HepG2 (cell line): ENCODE measurements around the gene NPR3. TPM values are rescaled to one million over a fixed set of nuclear protein-coding genes. Genes with fewer than 3 reads are reported as not detected.

Experiments used
- ATAC-seq: fragments of 200-7000 bp; cut with Tn5 transposase; 3 replicates; pipeline ENCODE4 v1.9.1; 2020; ENCODE audit warnings: mild to moderate bottlenecking, moderate library complexity
- BruUV-seq: library from RNA; stranded (reverse); fragments of 400-500 nt; replicated peaks from 2 replicates; lab custom pipeline; 2021; lab: Mats Ljungman, UMichigan
- CTCF ChIA-PET: fragments of 300-600 bp; formaldehyde crosslinking; extraction: SDS; loops from one replicate; lab custom pipeline; 2021; ENCODE audit warnings: low total read pairs, inconsistent platforms, low intra/inter-chr PET ratio; lab: Yijun Ruan, JAX
- POLR2A ChIA-PET: fragments of 350-600 bp; sonication (Branson Sonifier 250); formaldehyde crosslinking; loops from one replicate; lab custom pipeline; 2020; ENCODE audit warnings: antibody characterized with exemption, inconsistent platforms; lab: Yijun Ruan, JAX
- DNase-seq: peaks from one replicate; pipeline ENCODE4 v3.0.0-alpha.2; 2015; ENCODE audit warnings: low spot score
- FAIRE-seq: peaks from 3 replicates; lab custom pipeline; 2011; peaks lifted over from hg19 to GRCh38; lab: Jason Lieb, UNC
- H2AFZ ChIP-seq: one replicate; pipeline ENCODE4 v1.6.1; 2011; ENCODE audit warnings: low read length, inconsistent platforms
- H3K27ac ChIP-seq: fragments of 300-600 bp; 3 replicates; pipeline ENCODE4 v1.8.0; 2011; ENCODE audit warnings: mixed run types, mild to moderate bottlenecking, mixed read lengths, low read length, inconsistent platforms; ENCODE audit not compliant: insufficient read depth; ENCODE audit errors: extremely low read length
- H3K27me3 ChIP-seq, 2 experiments: fragments of 200-600 bp in 1 of 2; 2 replicates in 1 of 2; 3 replicates in 1 of 2; pipeline versions ENCODE4 v1.6.0 to v1.8.0; 2011; ENCODE audit warnings: low read length in 2 of 2, mild to moderate bottlenecking in 2 of 2, moderate library complexity in 2 of 2, inconsistent platforms in 1 of 2; ENCODE audit not compliant: insufficient read depth in 2 of 2, control insufficient read depth in 1 of 2
- H3K36me3 ChIP-seq, 2 experiments: fragments of 200-600 bp in 1 of 2; replicated peaks in 1 of 2; 2 replicates in 1 of 2; 3 replicates in 1 of 2; pipeline versions ENCODE4 v1.5.1 to v1.8.0; 2011; ENCODE audit warnings: low read length in 2 of 2, inconsistent platforms in 1 of 2; ENCODE audit not compliant: insufficient read depth in 2 of 2, control insufficient read depth in 1 of 2
- H3K4me1 ChIP-seq: 2 replicates; pipeline ENCODE4 v1.5.1; 2012; ENCODE audit warnings: low read length, inconsistent platforms; ENCODE audit not compliant: insufficient read depth
- H3K4me2 ChIP-seq: 2 replicates; pipeline ENCODE4 v1.6.0; 2011; ENCODE audit warnings: low read depth, low read length, inconsistent platforms
- H3K4me3 ChIP-seq, 3 experiments: fragments of 200-600 bp in 1 of 3; sonication (generic), shearing (Covaris generic) in 1 of 3; replicated peaks in 1 of 3; 2 replicates each; pipeline ENCODE4 v1.5.1; 2011 to 2016; ENCODE audit warnings: low read length in 3 of 3, inconsistent platforms in 2 of 3, low read depth in 2 of 3, mild to moderate bottlenecking in 2 of 3, control low read depth in 1 of 3, mixed read lengths in 1 of 3; ENCODE audit not compliant: insufficient read depth in 1 of 3
- H3K79me2 ChIP-seq: one replicate; pipeline ENCODE4 v1.6.1; 2011; ENCODE audit warnings: low read length, inconsistent platforms; ENCODE audit not compliant: insufficient read depth
- H3K9ac ChIP-seq: 2 replicates; pipeline ENCODE4 v1.6.0; 2011; ENCODE audit warnings: mild to moderate bottlenecking, low read depth, low read length, inconsistent platforms; ENCODE audit not compliant: insufficient read depth
- H3K9me3 ChIP-seq: 2 replicates; pipeline ENCODE4 v1.5.1; 2012; ENCODE audit warnings: mild to moderate bottlenecking, low read length
- H4K20me1 ChIP-seq: 2 replicates; pipeline ENCODE4 v1.6.0; 2011; ENCODE audit warnings: inconsistent platforms, mild to moderate bottlenecking, low read length, moderate library complexity; ENCODE audit not compliant: insufficient read depth
- CBFB ChIP-seq: sonication (generic); formaldehyde crosslinking; IDR thresholded peaks from 2 replicates; pipeline ENCODE4 v1.4.0; 2020; ENCODE audit warnings: missing genetic modification reagents
- ETV6 ChIP-seq: sonication (generic); formaldehyde crosslinking; conservative IDR thresholded peaks from 2 replicates; pipeline ENCODE4 v1.4.0; 2020; ENCODE audit warnings: missing genetic modification reagents
- FOXA3 ChIP-seq: IDR thresholded peaks from 2 replicates; pipeline ENCODE4 v1.6.1; 2016; ENCODE audit warnings: missing genetic modification reagents, missing compliant biosample characterization
- JUNB ChIP-seq: sonication (generic); formaldehyde crosslinking; IDR thresholded peaks from 2 replicates; pipeline ENCODE4 v1.8.0; 2022; ENCODE audit warnings: missing genetic modification reagents, mild to moderate bottlenecking, borderline replicate concordance
- SRSF4 ChIP-seq: fragments of 200-400 bp; formaldehyde crosslinking; IDR thresholded peaks from one replicate; pipeline ENCODE4 v1.6.1; 2018; ENCODE audit warnings: mild to moderate bottlenecking, low read depth, low read length, moderate library complexity; ENCODE audit not compliant: poor library complexity, severe bottlenecking
- TOE1 ChIP-seq: sonication (generic); formaldehyde crosslinking; IDR thresholded peaks from 2 replicates; pipeline ENCODE4 v1.4.0; 2020; ENCODE audit warnings: mild to moderate bottlenecking, missing genetic modification reagents
- ZBTB1 ChIP-seq: sonication (generic); formaldehyde crosslinking; IDR thresholded peaks from 2 replicates; pipeline ENCODE4 v1.4.0; 2020; ENCODE audit warnings: missing genetic modification reagents, borderline replicate concordance
- ZBTB3 ChIP-seq: sonication (generic); formaldehyde crosslinking; IDR thresholded peaks from 2 replicates; pipeline ENCODE4 v1.4.0; 2020; ENCODE audit warnings: low read depth, mild to moderate bottlenecking, moderate library complexity, missing genetic modification reagents, borderline replicate concordance
- ZMAT3 ChIP-seq: sonication (generic); formaldehyde crosslinking; conservative IDR thresholded peaks from 2 replicates; pipeline ENCODE4 v1.7.0; 2021; ENCODE audit warnings: missing genetic modification reagents
- ZNF24 ChIP-seq: fragments of 450-650 bp; IDR thresholded peaks from 2 replicates; pipeline ENCODE4 v1.6.1; 2017; ENCODE audit warnings: antibody characterized with exemption, mild to moderate bottlenecking
- ZNF577 ChIP-seq: sonication (generic); formaldehyde crosslinking; IDR thresholded peaks from 2 replicates; pipeline ENCODE4 v1.4.0; 2020; ENCODE audit warnings: mild to moderate bottlenecking, low read depth, missing genetic modification reagents, borderline replicate concordance
- WGBS: methylation state at CpG from one replicate; pipeline ENCODE4 v1.1.6; 2017; ENCODE audit warnings: low lambda C conversion rate; 5-methylcytosine and 5-hydroxymethylcytosine counted together
- in situ Hi-C: cut with HindIII; loops from 2 replicates; pipeline ENCODE4 v1.10.0; 2017; ENCODE audit warnings: low pct_unique_long_range_greater_than_20kb; ENCODE audit not compliant: extremely low pct_ligation_motif_present
- intact Hi-C: fragments of 100-400 bp; cut with micrococcal nuclease; formaldehyde crosslinking; loops from one replicate; pipeline ENCODE4 v1.10.0; 2022; ENCODE audit not compliant: unreplicated experiment
- polyA plus RNA-seq, 8 experiments: library from polyadenylated mRNA; depleted of rRNA in 3 of 8; stranded (reverse) in 7 of 8; unstranded in 1 of 8; fragments of >200 nt; fragmentation: Illumina TruSeq in 4 of 8; extraction: Trizol in 4 of 8; gene quantifications; 2 replicates each; pipeline versions ENCODE4 v1.2.1 to v1.2.3, GENCODE V29; 2011 to 2016; ENCODE audit warnings: low read depth in 4 of 8, missing spikeins in 1 of 8, mixed read lengths in 1 of 8; ENCODE audit not compliant: insufficient read depth in 1 of 8
- total RNA-seq, 5 experiments: library from RNA; depleted of rRNA; stranded (reverse); fragments of >200 nt; fragmentation: Illumina TruSeq; extraction: Trizol; gene quantifications; 2 replicates each; pipeline ENCODE4 v1.2.3, GENCODE V29; 2016; ENCODE audit warnings: low read depth in 1 of 5
- TF ChIP-seq, protein P1 (sequence below): sonication (generic); formaldehyde crosslinking; IDR thresholded peaks from 2 replicates; pipeline ENCODE4 v1.8.0; 2022; ENCODE audit warnings: missing genetic modification reagents, mild to moderate bottlenecking, moderate library complexity, borderline replicate concordance

NPR3 gene
- total and polyA plus RNA-seq, 2 of the 13 experiments (the other 11 are each of a cell fraction or from before 2014, with no cell fraction given), result 0.01 TPM; not detected in 1

DNA sequence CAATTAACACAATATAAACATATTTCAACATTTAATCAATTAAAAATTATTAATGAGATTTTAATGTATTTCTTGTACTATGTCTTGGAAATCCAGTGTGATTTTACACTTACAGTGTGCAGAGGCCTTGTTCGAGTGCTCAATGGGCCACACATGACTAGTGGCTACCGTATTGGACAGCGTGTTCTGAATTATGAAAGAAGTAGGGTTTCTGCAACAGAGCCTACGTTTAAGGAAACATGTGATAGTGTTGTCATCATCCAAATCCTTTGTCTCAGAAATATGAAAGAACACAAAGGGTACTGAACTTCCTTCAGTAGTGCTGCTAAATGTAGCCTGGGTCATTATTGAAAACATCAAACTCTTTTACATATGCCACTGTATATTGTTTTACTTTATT is 29.5 kb downstream of the NPR3 start:
- no peak overlapping the region for H3K4me3 ChIP-seq
- BruUV-seq, result no TSS peak
- H2AFZ ChIP-seq, result no peak overlapping the region
- CTCF ChIA-PET, result no interaction called here
- H3K27me3 ChIP-seq, result peaks cover 0 to 3% of the 10 kb centered on the region in 2 experiments; a peak in 1 of 5 replicates
- H3K27ac ChIP-seq, result no peak overlapping the region
- in situ Hi-C loops, result no loop called here
- ATAC-seq, result no peak
- POLR2A ChIA-PET, result no interaction called here
- no peak for FAIRE-seq
- TF ChIP-seq SRSF4 (no peak), ZBTB3 (CRISPR knock-in tag) (no peak), TOE1 (CRISPR knock-in tag) (no peak), ETV6 (no peak), ZNF577 (CRISPR knock-in tag) (no peak), JUNB (no peak), FOXA3 (CRISPR knock-in tag) (no peak), ZMAT3 (no peak), ZNF24 (no peak), ZBTB1 (CRISPR knock-in tag) (no peak), CBFB (CRISPR knock-in tag) (no peak)
- TF ChIP-seq, protein P1, sequence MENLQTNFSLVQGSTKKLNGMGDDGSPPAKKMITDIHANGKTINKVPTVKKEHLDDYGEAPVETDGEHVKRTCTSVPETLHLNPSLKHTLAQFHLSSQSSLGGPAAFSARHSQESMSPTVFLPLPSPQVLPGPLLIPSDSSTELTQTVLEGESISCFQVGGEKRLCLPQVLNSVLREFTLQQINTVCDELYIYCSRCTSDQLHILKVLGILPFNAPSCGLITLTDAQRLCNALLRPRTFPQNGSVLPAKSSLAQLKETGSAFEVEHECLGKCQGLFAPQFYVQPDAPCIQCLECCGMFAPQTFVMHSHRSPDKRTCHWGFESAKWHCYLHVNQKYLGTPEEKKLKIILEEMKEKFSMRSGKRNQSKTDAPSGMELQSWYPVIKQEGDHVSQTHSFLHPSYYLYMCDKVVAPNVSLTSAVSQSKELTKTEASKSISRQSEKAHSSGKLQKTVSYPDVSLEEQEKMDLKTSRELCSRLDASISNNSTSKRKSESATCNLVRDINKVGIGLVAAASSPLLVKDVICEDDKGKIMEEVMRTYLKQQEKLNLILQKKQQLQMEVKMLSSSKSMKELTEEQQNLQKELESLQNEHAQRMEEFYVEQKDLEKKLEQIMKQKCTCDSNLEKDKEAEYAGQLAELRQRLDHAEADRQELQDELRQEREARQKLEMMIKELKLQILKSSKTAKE (CRISPR knock-in tag), result no peak
- H3K9ac ChIP-seq, result no peak overlapping the region
- DNase-seq, result no peak
- H3K79me2 ChIP-seq, result no peaks in the 10 kb centered on the region
- no peak overlapping the region for H3K4me2 ChIP-seq
- 28% methylated on average over 4 of the region's 4 CpGs for WGBS
- H3K36me3 ChIP-seq, result no peaks in the 10 kb centered on the region
- H3K4me1 ChIP-seq, result no peaks in the 10 kb centered on the region
- no peaks in the 10 kb centered on the region for H3K9me3 ChIP-seq
- H4K20me1 ChIP-seq, result no peaks in the 10 kb centered on the region
- intact Hi-C loops, result no loop called here
